Erythroblast (primary cell): ENCODE measurements around the gene ZNF492.

Source experiments
- GATA1 ChIP-seq: IDR thresholded peaks from 2 replicates; pipeline ENCODE4 v1.6.1; 2011; ENCODE audit warnings: low read depth, mild to moderate bottlenecking, control low read depth, low read length, moderate library complexity
- POLR2A ChIP-seq: IDR thresholded peaks from 2 replicates; pipeline ENCODE4 v1.6.1; 2011; ENCODE audit warnings: mild to moderate bottlenecking, low read length

GRCh38 chr19:22609630-22610029, 24.5 kb upstream of the ZNF492 start:
- no peak for TF ChIP-seq POLR2A
- no peak for TF ChIP-seq GATA1
